Globus pallidus (tissue), 1 donor: ENCODE data around the gene PDPK1.
A peak's percentile ranks its signal among the peaks of the same experiment; 100 is the strongest.
"Not testable (repeated sequence)": the region's sequence is repeated elsewhere in the genome, so short reads cannot be mapped to it uniquely, and the experiment has no call there.

ENCODE experiments used
- DNase-seq: peaks from one replicate; pipeline ENCODE4 v3.0.0-alpha.2; 2015; ENCODE audit warnings: low spot score

Gene PDPK1

DNA sequence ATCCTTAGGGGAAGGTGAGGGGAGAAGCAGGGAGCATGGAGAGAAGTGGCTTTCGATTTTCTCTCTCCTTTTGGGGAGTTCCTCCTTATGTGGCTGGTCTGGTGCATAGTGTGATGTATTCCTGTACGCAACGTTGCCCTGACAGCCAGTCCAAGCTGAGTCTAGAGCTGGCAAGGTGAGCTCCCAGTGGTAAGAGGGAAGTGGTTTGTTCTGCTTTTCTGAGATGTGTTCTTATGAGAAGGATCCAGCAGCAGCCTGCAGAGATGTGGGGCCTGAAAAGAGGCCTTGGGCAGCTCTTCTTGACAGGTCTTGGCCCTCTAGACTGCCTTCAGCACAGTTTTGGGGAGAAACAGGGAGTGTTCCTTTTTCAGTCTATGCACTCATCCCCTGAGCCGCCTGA, 3.1 kb downstream of the PDPK1 start:
- not testable (repeated sequence) for DNase-seq

GRCh38 chr16:2541409-2541808, 3.6 kb downstream of the PDPK1 start:
- DNase-seq = not testable (repeated sequence)

- DNase-seq = not testable (repeated sequence)
These were observed 6.0 kb downstream of the PDPK1 start for GRCh38 chr16:2543771-2544170.

DNA sequence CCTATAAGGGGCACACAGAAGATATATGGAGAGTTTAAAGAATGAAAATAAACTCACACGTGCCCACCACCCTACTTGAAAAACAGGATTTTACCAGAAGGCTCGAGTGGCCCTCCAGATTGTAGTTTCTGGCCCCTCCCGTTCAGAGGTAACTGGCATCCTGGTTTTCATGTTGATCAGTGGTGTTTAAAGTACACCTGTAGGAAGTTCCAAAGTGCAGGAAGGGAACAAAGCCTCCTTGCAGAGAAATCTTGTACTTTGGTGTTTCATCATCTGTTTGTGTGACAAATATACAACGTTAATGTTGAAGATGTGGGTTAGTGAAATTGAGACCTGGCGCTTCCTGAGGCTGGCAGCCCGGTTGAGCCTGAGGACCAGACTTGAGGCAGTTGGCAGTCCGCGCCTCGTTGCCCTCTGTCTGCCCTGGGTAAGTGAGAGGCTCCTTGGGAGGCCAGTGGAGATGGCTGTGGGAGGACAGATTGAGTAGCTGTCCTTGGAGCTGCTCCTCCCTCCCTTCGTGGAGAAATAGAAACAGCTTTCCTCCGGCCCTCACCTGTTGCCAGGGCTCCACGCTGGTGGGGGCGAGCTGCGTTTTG, 12.6 kb downstream of the PDPK1 start:
- DNase-seq = not testable (repeated sequence)

GRCh38 chr16:2551420-2551889, 13.6 kb downstream of the PDPK1 start:
- not testable (repeated sequence) for DNase-seq

DNA sequence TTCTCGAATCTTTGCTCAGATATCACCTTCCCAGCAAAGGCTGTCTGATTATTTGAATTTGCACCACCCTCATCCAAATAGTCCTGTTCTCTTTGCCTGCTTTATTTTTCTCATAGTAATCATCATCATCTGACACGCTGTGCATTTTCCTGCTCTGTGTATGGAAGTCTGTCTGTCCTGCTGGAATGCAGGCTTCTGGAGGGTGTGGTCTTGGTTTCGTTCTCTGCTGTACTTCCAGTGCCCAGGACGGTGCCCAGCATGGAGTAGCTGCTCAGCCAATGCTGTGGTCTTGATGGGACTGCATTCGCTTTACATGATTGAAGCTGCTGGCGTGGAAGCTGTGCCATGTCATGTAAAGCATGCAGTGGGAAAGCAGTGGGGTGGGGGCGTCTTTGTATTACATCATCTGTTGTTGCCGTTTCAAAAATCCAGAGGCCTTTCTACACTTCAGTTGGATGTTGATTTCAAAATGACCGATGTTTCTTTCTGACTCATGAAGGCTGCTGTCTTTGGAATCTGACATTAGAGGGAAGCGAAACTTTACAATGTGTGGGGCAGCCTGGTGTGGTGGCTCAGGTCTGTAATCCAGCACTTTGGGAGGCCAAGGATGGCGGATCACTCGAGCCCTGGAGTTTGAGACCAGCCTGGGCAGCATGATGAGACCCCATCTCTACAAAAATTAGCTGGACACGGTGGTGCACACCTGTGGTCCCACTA, 17.0 kb downstream of the PDPK1 start:
- DNase-seq = not testable (repeated sequence)

DNA sequence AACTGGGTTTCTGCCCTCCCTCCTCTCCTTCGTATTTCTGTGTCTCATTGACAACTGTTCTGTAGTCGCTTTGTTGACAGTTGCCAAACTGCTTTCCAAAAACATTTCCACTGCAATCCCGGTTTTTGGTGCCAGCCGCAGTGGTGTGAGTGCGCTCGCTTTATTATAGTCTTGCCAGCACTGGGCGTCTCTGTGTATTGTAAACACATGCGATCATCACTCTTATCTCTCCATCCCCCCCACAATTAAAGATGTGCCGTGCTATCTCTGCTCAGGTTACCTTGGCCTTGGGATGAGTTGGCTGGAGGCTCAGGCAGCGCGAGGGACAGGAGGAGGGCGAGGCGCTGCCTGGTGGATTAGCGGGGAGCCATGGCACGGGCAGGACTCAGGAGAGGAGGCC, 19.3 kb downstream of the PDPK1 start:
- DNase-seq = not testable (repeated sequence)

GRCh38 chr16:2560131-2560797, 22.4 kb downstream of the PDPK1 start:
- DNase-seq = not testable (repeated sequence)

DNA sequence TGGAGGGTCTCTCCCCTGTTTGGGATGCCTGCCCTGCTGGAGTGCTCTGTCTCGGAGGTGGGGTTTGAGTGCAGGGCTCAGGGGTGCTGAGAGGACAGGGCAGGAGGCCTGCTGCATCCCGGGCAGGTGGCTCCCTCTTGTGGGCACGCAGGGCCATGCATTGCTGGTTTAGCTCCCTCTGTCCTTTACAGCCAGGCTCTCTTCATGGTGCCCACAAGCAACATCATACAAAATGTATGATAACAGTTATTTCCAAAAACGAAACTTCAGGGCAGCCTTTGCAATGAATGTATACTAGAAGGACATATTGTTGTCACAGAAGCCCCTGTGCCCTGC, 22.9 kb downstream of the PDPK1 start:
- DNase-seq = not testable (repeated sequence)

DNA sequence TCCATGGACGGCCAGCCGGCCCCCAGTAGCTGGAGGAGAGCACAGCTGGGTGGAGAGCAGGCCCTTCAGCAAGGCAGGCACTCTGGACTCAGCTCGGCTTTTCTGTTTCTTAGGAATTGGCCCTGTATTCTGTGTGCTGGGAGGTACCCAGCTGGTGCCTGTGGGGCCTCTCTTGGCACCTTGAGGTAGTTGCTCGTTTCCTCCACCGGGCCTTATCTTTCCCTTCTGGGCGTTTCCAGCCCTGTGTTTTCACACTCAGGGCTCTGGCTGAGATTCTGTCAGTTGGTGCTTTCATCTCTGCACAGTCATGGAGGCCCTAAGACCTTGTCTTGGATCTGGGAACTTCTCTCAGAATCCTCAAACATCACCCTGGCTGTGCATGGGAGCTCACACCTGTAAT, 29.7 kb downstream of the PDPK1 start:
- DNase-seq = not testable (repeated sequence)

GRCh38 chr16:2568573-2568972, 30.8 kb downstream of the PDPK1 start:
- DNase-seq = not testable (repeated sequence)

- not testable (repeated sequence) for DNase-seq
These were observed 34.9 kb downstream of the PDPK1 start for GRCh38 chr16:2572704-2573103.

DNA sequence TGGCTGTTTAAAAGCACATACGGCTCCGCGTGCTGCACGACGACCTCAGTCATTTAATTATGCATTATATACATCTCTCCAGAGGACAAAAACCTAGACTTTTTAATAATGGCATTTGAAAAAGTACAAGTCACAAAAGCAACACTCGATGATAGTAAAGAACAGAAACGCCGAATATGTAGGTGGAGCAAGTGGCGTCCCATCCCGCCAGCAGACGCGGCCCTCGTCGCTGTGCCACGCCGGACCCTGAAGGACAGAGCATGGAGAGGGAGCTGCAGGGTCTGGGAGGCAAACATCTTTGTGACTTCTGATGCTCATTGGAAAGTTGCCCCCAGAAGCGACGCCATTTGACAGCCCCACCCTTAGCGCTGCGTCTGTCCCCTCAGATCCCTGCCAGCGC, 38.0 kb downstream of the PDPK1 start:
- DNase-seq = not testable (repeated sequence)

GRCh38 chr16:2577044-2577443, 39.2 kb downstream of the PDPK1 start:
- not testable (repeated sequence) for DNase-seq

DNA sequence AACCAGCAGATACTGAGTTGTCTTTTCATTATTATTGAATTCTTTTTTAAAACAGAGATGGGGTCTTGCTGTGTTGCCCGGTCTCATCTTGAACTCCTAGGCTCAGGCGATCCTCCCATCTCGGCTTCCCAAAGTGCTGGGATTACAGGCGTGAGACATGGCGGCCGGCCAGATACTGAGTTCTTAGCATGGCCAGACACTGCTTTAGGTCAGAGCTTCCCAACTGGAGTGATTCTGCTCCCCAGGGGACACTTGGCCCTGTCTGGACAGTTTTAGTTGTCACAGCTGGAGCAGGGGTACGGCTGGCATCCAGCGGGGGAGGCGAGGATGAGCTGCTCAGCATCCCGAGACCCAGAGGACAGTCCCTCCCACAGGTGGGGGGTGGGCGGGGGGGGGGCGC, 41.1 kb downstream of the PDPK1 start:
- not testable (repeated sequence) for DNase-seq

GRCh38 chr16:2580143-2580542, 42.3 kb downstream of the PDPK1 start:
- not testable (repeated sequence) for DNase-seq

- not testable (repeated sequence) for DNase-seq
These were observed 43.0 kb downstream of the PDPK1 start for GRCh38 chr16:2580818-2581217.

DNA sequence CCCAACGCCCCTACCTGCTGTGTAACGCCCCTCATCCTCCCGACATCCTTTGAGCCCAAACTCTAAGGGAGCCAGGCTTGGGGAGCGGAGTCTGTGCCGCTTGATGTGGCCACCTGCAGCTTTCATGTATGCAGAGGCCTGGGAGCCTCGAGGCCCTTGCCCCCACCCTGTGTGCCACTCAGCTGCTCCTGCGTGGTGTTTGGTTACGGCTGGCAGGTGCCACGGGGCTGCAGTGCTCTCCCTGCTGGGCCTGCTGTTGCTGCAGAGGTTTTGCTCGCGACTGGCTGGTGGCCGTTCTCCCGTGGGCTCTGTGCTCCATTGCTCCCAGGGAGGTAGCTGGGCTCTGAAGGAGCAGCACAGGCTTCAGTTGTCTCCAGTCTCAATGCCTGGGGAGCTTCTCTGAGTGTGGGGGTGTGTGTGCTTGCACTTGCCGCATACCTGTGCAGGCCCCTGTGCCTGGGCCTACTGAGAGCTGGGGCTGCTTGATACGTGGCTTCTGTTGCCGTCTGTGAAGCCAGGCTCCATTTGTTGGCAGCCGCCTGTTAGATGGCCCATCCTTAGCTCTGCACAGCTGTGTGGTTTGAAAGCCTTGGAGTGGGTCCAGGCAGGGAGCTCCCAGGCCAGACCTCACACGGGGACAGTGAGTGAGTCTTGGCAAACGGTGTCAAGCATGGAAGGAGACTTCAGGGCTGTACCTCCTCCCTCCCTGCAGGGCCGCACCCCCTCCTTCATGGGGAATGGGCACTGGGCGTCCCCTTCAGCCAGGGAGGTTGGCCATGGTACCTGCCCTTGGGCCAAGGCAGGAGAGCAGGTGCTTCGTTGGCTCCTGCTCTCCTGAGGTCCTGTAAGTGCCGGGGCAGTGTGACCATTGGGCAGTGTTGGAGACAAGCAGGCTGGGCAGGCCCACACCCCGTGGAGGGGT, 47.2 kb downstream of the PDPK1 start:
- DNase-seq = peak; percentile 31

DNA sequence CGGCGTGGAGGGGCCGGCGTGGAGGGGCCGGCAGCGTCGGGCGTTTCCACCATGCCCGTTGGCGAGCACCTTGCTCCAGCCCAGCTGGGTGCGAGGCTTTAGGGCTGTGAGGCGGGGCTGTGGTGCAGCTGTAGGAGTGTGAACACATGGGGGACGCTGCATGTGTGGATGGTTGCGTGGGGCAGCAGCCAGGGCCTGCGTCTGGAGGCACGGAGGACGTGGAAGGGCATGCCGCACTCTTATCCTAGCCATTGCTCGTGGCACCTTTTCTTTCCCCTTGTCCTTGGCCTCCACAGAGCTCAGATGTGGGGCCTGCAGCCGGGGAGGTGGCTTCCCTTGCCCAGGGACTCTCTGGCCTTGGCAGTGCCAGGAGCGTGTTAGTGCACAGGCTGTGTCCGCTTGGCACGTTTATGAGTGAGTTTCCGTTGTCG, 47.8 kb downstream of the PDPK1 start:
- DNase-seq = no peak

DNA sequence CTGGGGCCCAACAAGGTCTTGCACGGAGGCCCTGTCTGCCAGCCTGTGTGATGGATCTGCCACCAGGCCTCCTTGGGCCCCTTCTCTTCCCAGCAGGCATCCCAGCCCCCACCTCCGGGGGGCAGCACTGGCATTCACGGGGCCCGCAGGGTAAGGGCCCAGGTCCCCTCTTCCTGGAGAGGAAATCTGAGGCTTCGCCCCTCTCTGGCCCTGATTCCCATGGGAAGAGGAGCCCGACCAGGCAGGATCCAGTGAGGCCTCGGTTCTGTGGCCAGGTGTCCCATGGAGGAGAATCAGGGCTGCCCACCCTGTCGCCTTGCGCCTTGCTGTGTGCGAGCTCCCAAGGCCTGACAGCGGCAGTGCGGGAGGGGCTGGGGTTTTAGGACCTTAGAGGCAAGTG, 48.4 kb downstream of the PDPK1 start:
- no peak for DNase-seq

DNA sequence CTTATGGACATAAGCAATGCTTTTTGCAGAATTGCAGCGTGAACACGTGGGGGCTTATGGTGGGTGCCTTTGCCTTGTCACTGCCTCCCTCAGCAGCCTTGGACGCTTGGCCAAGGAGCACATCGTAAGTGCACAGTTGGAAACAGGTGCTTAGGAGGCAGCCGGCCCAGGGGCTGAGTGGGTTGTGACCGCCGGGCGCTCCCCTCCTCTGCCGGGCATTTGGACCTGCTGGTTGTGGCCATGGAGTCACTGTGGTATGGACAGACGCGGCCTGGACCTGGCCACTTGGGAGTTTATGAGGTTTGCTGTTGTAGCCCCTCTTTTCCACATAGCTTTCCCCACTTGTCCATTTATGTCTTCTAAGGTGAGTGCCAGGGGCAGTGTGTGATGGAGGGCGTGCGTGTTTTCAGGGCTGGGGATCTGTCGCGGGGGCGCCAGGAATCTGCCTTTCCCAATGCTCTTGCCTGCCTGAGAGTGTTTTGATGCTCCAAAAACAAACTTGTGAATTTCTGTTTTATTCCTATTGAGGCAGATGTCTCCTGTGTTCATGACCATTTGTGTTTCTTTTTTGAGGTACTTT, 49.2 kb downstream of the PDPK1 start:
- no peak for DNase-seq
